22Rv1 (cell line): ENCODE data around the gene LINC00632.

Experiments
- H3K27ac ChIP-seq: fragments of 450-650 bp; 2 replicates; pipeline ENCODE4 v1.5.1; 2017
- CTCF ChIP-seq: fragments of 450-650 bp; IDR thresholded peaks from 2 replicates; pipeline ENCODE4 v1.5.1; 2017; ENCODE audit warnings: mild to moderate bottlenecking
- ZFX ChIP-seq: fragments of 450-650 bp; IDR thresholded peaks from 2 replicates; pipeline ENCODE4 v1.6.1; 2017; ENCODE audit warnings: antibody characterized with exemption, borderline replicate concordance

LINC00632 gene

GRCh38 chrX:140710710-140711109 is 1.2 kb downstream of the LINC00632 start:
- H3K27ac ChIP-seq = no peak overlapping the region
- TF ChIP-seq ZFX (no peak), CTCF (no peak)

- TF ChIP-seq CTCF (no peak), ZFX (no peak)
- no peak overlapping the region for H3K27ac ChIP-seq
Measured at GRCh38 chrX:140711894-140712293, 2.3 kb downstream of the LINC00632 start.

DNA sequence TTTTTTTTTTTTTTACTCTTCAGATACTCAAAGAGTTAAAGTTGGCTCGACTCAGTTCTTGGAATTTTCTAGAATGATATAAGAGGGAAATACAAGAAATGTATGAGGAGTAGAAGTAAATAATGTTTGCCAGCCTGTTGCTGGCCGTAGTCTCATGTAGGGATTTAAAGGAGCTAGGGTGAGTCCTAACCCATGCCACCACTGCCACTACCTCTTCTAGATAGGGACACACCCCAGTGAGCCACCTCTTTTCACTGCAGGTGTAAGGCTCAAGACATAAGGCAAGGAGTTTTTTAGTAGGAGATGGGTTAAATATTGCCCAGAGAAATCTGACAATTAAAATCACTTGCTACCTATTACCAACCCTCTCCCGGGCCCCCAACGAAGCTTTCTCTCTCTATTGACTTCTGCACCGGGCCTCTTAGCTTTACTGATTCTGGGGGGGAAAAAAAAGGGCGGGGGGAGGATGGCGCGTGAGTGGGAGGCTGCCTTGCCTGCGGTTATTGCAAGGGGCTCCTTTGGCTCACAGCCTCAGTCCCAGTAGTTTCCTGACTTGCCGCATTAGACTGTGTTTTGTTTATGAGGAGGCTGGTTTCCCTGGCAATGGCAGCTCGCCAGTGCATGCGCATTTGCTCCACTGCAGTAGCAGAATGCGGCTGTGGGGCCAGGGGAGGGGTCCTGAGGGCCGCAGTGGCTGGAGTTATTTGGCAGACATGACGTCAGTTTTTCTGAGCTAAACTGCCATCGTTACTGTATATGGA is 3.0 kb downstream of the LINC00632 start:
- no peak overlapping the region for H3K27ac ChIP-seq
- TF ChIP-seq CTCF (no peak), ZFX (no peak)

GRCh38 chrX:140713174-140713539 is 3.6 kb downstream of the LINC00632 start:
- TF ChIP-seq CTCF (no peak), ZFX (no peak)
- H3K27ac ChIP-seq = no peak overlapping the region

DNA sequence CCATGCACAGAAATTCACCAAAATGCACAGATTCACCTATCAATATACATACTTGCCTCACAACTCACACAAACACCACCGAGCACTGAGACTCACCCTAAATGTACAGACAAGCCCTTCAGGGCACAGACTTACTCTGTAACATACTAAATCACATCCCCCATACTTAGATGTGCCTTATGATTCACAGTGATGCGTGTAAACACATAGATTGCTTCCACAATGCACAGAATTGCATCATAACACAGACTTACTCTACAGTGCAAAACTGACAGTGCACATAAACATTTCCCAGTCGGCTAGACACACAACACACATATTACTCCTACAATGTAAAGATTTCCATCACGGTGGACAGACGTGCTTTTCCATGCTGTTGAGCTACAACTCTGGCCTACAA is 6.2 kb downstream of the LINC00632 start:
- no peak overlapping the region for H3K27ac ChIP-seq
- TF ChIP-seq ZFX (no peak), CTCF (no peak)

- TF ChIP-seq CTCF (no peak), ZFX (no peak)
- no peak overlapping the region for H3K27ac ChIP-seq
Measured at GRCh38 chrX:140723121-140723715, 13.7 kb downstream of the LINC00632 start.

- no peak overlapping the region for H3K27ac ChIP-seq
- TF ChIP-seq ZFX (no peak), CTCF (no peak)
Measured at GRCh38 chrX:140724309-140724708, 14.8 kb downstream of the LINC00632 start.
